ENCODE results near the gene MAML3. TPM values are rescaled to one million over a fixed set of nuclear protein-coding genes. Genes with fewer than 3 reads are reported as not detected.

The MAML3 gene
- total RNA-seq, 5 donors from 2014 or later (not counting 1 experiment from before 2014, with no cell fraction given), result 2.0 to 3.4 (median 2.7) TPM

DNA sequence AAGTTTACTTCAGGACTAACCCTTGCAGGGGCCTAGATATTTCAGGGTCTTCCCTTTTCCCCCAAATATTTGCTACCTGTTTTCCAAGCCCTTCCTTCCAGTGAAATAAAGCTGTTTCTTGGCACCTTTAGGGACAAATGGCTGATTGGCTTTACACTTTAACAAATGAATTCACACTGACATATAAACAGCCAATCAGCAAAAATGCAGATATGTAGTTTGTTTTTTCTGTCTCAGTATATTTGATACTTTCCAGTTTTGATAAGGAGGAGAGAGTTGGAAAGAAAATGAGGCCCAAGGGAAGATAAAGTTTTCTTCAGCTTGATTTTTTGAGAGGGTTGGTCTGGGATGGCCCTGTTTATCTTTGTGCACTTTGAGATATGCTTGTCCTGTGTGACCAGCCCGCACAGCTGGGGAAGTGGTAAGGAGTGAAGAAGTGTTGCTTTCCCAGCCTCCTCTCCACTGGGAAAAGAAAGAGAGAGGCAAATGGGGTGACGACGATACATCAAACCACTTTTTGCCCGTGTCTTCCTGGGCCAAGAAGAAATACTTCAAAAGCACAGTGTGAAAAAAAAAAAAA, 420.9 kb downstream of the MAML3 start:
- no peak for DNase-seq
- no CpG with 5 or more reads among the region's 4 CpGs for WGBS (ENCODE audit: insufficient coverage)
- ChIA-PET POLR2A (interaction anchor here in 1 of 2 donors (1.1 kb wide), 1 partner anchor 522 kb away, joined by 3 read pairs; no protein-coding TSS in a partner anchor), CTCF (interaction anchor here (0.6 to 1.4 kb wide), 4 partner anchors 86 to 640 kb away, joined by 3 to 5 read pairs (median 3); no protein-coding TSS in a partner anchor)
- Histone ChIP-seq H3K27ac (ENCODE audit: low read length) (no peak overlapping the region), H3K4me3 (ENCODE audit: control insufficient read depth in 1 of 2, extremely low read depth in 1 of 2, low read length in 1 of 2) (no peak overlapping the region), H3K27me3 (replicated peaks in 1 of 2; ENCODE audit: control insufficient read depth in 2 of 2, extremely low read depth in 1 of 2, insufficient read depth in 2 of 2, low read length in 1 of 2) (peaks cover 0 to 33% of the 10 kb centered on the region in 2 experiments), H3K36me3 (ENCODE audit: control insufficient read depth in 2 of 2, extremely low read depth in 1 of 2, insufficient read depth in 1 of 2, low read length in 1 of 2) (peaks cover 0 to 3% of the 10 kb centered on the region in 2 donors), H3K4me1 (ENCODE audit: control insufficient read depth in 1 of 2, extremely low read depth in 1 of 2, insufficient read depth in 2 of 2, low read length in 2 of 2) (peaks cover 2 to 14% of the 10 kb centered on the region in 2 experiments), H3K9me3 (no peaks in the 10 kb centered on the region)
- Mint-ChIP-seq H3K4me3 (no peak overlapping the region), H3K27me3 (peaks cover 23 to 47% of the 10 kb centered on the region in 2 donors), H3K9me3 (no peaks in the 10 kb centered on the region), H3K36me3 (peaks cover 3% of the 10 kb centered on the region), H3K4me1 (peaks cover 7 to 13% (median 12%) of the 10 kb centered on the region in 3 donors), H3K27ac (no peak overlapping the region)
- no peak for ATAC-seq (replicated peaks in 1 of 4)

DNA sequence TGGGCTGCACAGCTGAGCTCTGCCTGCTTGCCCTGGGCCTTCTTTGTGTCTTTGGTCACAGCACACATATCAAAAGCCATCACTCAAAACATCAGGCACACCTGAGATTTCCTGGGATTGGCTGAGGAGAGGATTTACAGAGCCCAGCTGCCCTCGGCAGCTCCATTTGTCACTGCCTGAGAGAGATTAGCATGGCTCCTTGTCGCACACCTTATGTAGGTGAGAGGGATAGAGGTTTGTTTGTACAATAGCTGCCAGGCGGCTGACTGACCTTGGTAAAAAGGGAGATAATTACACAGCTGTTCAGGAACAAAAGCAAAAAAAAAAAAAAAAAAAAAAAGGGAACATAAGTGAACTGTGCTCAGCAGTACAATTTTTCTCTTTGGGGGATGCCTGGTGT, 425.1 kb downstream of the MAML3 start:
- Mint-ChIP-seq H3K27me3 (peaks cover 0 to 13% of the 10 kb centered on the region in 2 donors), H3K27ac (no peak overlapping the region), H3K4me1 (no peaks in the 10 kb centered on the region), H3K36me3 (peaks cover 6% of the 10 kb centered on the region), H3K9me3 (no peaks in the 10 kb centered on the region), H3K4me3 (no peak overlapping the region)
- no peak for ATAC-seq (replicated peaks in 1 of 4)
- DNase-seq, result no peak
- peaks cover 0 to 5% of the 10 kb centered on the region in 2 donors for H3K36me3 ChIP-seq (ENCODE audit: control insufficient read depth in 2 of 2, extremely low read depth in 1 of 2, insufficient read depth in 1 of 2, low read length in 1 of 2)
- CTCF ChIA-PET, result no interaction called here
- no peak overlapping the region for H3K27ac ChIP-seq (ENCODE audit: low read length)
- H3K9me3 ChIP-seq, result no peaks in the 10 kb centered on the region
- WGBS (ENCODE audit: insufficient coverage), result 100% methylated on average over 1 of the region's 3 CpGs
- no peaks in the 10 kb centered on the region for H3K4me1 ChIP-seq (ENCODE audit: control insufficient read depth in 1 of 2, extremely low read depth in 1 of 2, insufficient read depth in 2 of 2, low read length in 2 of 2)
- POLR2A ChIA-PET, result no interaction called here
- peaks cover 0 to 12% of the 10 kb centered on the region in 2 experiments for H3K27me3 ChIP-seq (replicated peaks in 1 of 2; ENCODE audit: control insufficient read depth in 2 of 2, extremely low read depth in 1 of 2, insufficient read depth in 2 of 2, low read length in 1 of 2)
- H3K4me3 ChIP-seq (ENCODE audit: control insufficient read depth in 1 of 2, extremely low read depth in 1 of 2, low read length in 1 of 2), result no peak overlapping the region

DNA sequence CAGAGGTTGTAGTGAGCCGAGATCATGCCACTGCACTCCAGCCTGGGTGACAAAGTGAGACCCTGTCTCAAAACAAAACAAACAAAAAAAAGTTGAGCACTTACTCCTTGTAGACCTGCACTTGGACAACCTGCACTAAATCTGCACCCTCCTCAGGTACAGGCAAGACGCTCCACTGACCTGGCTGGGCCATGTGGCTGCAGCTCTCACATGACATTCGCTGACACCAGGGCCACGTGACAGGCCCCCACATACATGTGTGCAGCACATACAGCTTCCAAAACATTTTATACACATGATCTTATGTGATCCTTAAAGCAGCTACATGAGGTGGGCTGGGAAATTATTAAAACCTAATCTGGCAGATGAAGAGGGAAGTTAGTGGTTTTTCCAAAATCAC, 425.8 kb downstream of the MAML3 start:
- Histone ChIP-seq H3K27me3 (replicated peaks in 1 of 2; ENCODE audit: control insufficient read depth in 2 of 2, extremely low read depth in 1 of 2, insufficient read depth in 2 of 2, low read length in 1 of 2) (peaks cover 0 to 7% of the 10 kb centered on the region in 2 experiments), H3K36me3 (ENCODE audit: control insufficient read depth in 2 of 2, extremely low read depth in 1 of 2, insufficient read depth in 1 of 2, low read length in 1 of 2) (peaks cover 0 to 5% of the 10 kb centered on the region in 2 donors), H3K4me1 (ENCODE audit: control insufficient read depth in 1 of 2, extremely low read depth in 1 of 2, insufficient read depth in 2 of 2, low read length in 2 of 2) (no peaks in the 10 kb centered on the region), H3K27ac (ENCODE audit: low read length) (no peak overlapping the region), H3K9me3 (no peaks in the 10 kb centered on the region), H3K4me3 (ENCODE audit: control insufficient read depth in 1 of 2, extremely low read depth in 1 of 2, low read length in 1 of 2) (no peak overlapping the region)
- POLR2A ChIA-PET, result no interaction called here
- no peak overlapping the region for H3K4me3 Mint-ChIP-seq
- H3K4me1 Mint-ChIP-seq, result no peaks in the 10 kb centered on the region
- no peak for ATAC-seq (replicated peaks in 1 of 4)
- no peak overlapping the region for H3K27ac Mint-ChIP-seq
- peaks cover 6% of the 10 kb centered on the region for H3K36me3 Mint-ChIP-seq
- no peak for DNase-seq
- CTCF ChIA-PET, result no interaction called here
- 93% methylated on average over 4 of the region's 4 CpGs for WGBS (ENCODE audit: insufficient coverage)
- H3K9me3 Mint-ChIP-seq, result no peaks in the 10 kb centered on the region
- H3K27me3 Mint-ChIP-seq, result peaks cover 0 to 10% of the 10 kb centered on the region in 2 donors

DNA sequence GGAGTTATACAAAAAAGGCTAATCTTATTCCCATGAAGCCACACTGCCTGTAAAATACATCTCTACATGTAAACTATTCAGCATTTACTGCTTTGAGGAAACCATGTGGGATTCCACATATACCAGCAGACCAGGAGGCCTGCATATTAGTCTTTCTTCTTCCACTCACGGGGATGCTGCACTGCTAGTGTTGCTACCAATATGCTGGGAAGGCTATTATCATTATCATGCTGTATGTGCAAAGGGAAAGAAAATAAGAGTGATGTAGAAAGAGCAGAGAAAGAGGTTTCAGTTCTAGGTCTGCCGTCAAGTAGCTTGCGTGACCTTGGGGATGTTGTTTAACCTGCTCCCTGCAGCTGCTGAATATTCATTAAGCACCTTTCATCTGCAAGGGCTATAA, 427.4 kb downstream of the MAML3 start:
- peaks cover 0 to 5% of the 10 kb centered on the region in 2 donors for H3K36me3 ChIP-seq (ENCODE audit: control insufficient read depth in 2 of 2, extremely low read depth in 1 of 2, insufficient read depth in 1 of 2, low read length in 1 of 2)
- Mint-ChIP-seq H3K27ac (no peak overlapping the region), H3K27me3 (peaks cover 0 to 3% of the 10 kb centered on the region in 2 donors), H3K4me1 (no peaks in the 10 kb centered on the region), H3K9me3 (no peaks in the 10 kb centered on the region), H3K36me3 (peaks cover 6% of the 10 kb centered on the region), H3K4me3 (no peak overlapping the region)
- CTCF ChIA-PET, result interaction anchor here in 1 of 2 donors (0.6 kb wide), 1 partner anchor 37 kb away, joined by 4 read pairs; no protein-coding TSS in a partner anchor
- no peaks in the 10 kb centered on the region for H3K9me3 ChIP-seq
- POLR2A ChIA-PET, result no interaction called here
- 100% methylated on average over 1 of the region's 3 CpGs for WGBS (ENCODE audit: insufficient coverage)
- ATAC-seq (replicated peaks in 1 of 4) (no peak), DNase-seq (no peak)
- peaks cover 0 to 6% of the 10 kb centered on the region in 2 experiments for H3K27me3 ChIP-seq (replicated peaks in 1 of 2; ENCODE audit: control insufficient read depth in 2 of 2, extremely low read depth in 1 of 2, insufficient read depth in 2 of 2, low read length in 1 of 2)
- no peak overlapping the region for H3K4me3 ChIP-seq (ENCODE audit: control insufficient read depth in 1 of 2, extremely low read depth in 1 of 2, low read length in 1 of 2)
- H3K4me1 ChIP-seq (ENCODE audit: control insufficient read depth in 1 of 2, extremely low read depth in 1 of 2, insufficient read depth in 2 of 2, low read length in 2 of 2), result no peaks in the 10 kb centered on the region
- no peak overlapping the region for H3K27ac ChIP-seq (ENCODE audit: low read length)

DNA sequence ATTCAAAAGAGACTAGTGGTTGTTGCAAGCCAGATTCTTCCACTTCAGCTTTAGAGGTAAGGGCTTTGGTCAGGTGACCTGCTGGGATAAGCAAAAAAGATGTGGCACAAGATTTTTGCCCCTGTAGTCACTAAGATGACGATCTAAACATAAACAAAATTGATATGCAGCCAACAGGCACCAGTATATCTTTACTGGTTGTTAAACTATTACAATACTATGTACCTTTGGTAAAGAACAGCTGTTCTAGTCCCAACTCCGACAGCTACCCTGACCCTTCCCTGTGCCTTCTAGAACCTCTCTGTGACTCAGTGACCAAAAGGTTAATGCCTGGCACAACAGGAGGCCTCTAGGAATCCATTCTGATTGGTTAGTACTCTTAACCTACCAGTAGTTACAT, 428.7 kb downstream of the MAML3 start:
- H3K27ac ChIP-seq (ENCODE audit: low read length), result no peak overlapping the region
- ChIA-PET CTCF (no interaction called here), POLR2A (interaction anchor here in 1 of 2 donors (0.6 kb wide), 1 partner anchor 120 kb away, joined by 5 read pairs; no protein-coding TSS in a partner anchor)
- Mint-ChIP-seq H3K36me3 (peaks cover 6% of the 10 kb centered on the region), H3K4me3 (no peak overlapping the region), H3K4me1 (no peaks in the 10 kb centered on the region), H3K9me3 (no peaks in the 10 kb centered on the region), H3K27me3 (no peaks in the 10 kb centered on the region), H3K27ac (no peak overlapping the region)
- no peak for ATAC-seq (replicated peaks in 1 of 4)
- WGBS (ENCODE audit: insufficient coverage), result 67% methylated on average over 1 of the region's 2 CpGs
- no peaks in the 10 kb centered on the region for H3K4me1 ChIP-seq (ENCODE audit: control insufficient read depth in 1 of 2, extremely low read depth in 1 of 2, insufficient read depth in 2 of 2, low read length in 2 of 2)
- peaks cover 0 to 5% of the 10 kb centered on the region in 2 donors for H3K36me3 ChIP-seq (ENCODE audit: control insufficient read depth in 2 of 2, extremely low read depth in 1 of 2, insufficient read depth in 1 of 2, low read length in 1 of 2)
- no peak overlapping the region for H3K4me3 ChIP-seq (ENCODE audit: control insufficient read depth in 1 of 2, extremely low read depth in 1 of 2, low read length in 1 of 2)
- no peak for DNase-seq
- peaks cover 0 to 2% of the 10 kb centered on the region in 2 experiments for H3K27me3 ChIP-seq (replicated peaks in 1 of 2; ENCODE audit: control insufficient read depth in 2 of 2, extremely low read depth in 1 of 2, insufficient read depth in 2 of 2, low read length in 1 of 2)
- no peaks in the 10 kb centered on the region for H3K9me3 ChIP-seq

DNA sequence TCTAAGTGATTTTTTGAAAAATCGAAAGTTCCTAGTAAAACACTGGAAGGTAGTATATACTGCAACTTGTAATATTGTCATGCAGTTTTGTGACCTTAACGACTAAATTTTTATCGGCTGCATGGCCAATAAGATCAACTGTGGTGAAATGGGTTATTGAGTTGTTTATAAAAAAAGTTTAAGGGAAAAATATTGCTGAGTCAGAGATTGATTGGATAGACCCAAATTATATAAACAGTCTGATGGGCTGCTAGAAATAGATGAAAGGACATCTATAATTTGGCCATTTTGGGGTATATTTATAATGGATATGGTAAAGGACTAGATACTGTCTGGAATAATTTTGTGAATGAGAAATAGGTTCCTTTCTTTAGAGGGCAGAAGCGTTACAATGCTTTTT, 432.2 kb downstream of the MAML3 start:
- Mint-ChIP-seq H3K27me3 (no peaks in the 10 kb centered on the region), H3K36me3 (peaks cover 13% of the 10 kb centered on the region), H3K4me1 (no peaks in the 10 kb centered on the region), H3K9me3 (no peaks in the 10 kb centered on the region), H3K4me3 (no peak overlapping the region), H3K27ac (no peak overlapping the region)
- Histone ChIP-seq H3K9me3 (no peaks in the 10 kb centered on the region), H3K27ac (ENCODE audit: low read length) (no peak overlapping the region), H3K36me3 (ENCODE audit: control insufficient read depth in 2 of 2, extremely low read depth in 1 of 2, insufficient read depth in 1 of 2, low read length in 1 of 2) (peaks cover 2 to 3% of the 10 kb centered on the region in 2 donors), H3K4me3 (ENCODE audit: control insufficient read depth in 1 of 2, extremely low read depth in 1 of 2, low read length in 1 of 2) (no peak overlapping the region), H3K4me1 (ENCODE audit: control insufficient read depth in 1 of 2, extremely low read depth in 1 of 2, insufficient read depth in 2 of 2, low read length in 2 of 2) (no peaks in the 10 kb centered on the region), H3K27me3 (replicated peaks in 1 of 2; ENCODE audit: control insufficient read depth in 2 of 2, extremely low read depth in 1 of 2, insufficient read depth in 2 of 2, low read length in 1 of 2) (no peaks in the 10 kb centered on the region)
- 100% methylated on average over 2 of the region's 4 CpGs for WGBS (ENCODE audit: insufficient coverage)
- DNase-seq (no peak), ATAC-seq (replicated peaks in 1 of 4) (no peak)
- CTCF ChIA-PET, result no interaction called here
- POLR2A ChIA-PET, result no interaction called here

Data from T-cell (primary cell).